Glutamatergic neuron (in vitro differentiated cells): ENCODE results near the gene GLIPR1. TPM values are rescaled to one million over a fixed set of nuclear protein-coding genes. Genes with fewer than 3 reads are reported as not detected.
"Not testable (repeated sequence)": the region's sequence is repeated elsewhere in the genome, so short reads cannot be mapped to it uniquely, and the experiment has no call there.

Experiments used
- DNase-seq: peaks from one replicate; pipeline ENCODE4 v3.0.0; 2022
- H3K27ac Mint-ChIP-seq: one replicate; pipeline ENCODE4 v1.8.0; 2020; ENCODE audit warnings: mild to moderate bottlenecking, mixed read lengths, inconsistent platforms; ENCODE audit not compliant: unreplicated experiment
- H3K27me3 Mint-ChIP-seq: one replicate; pipeline ENCODE4 v1.8.0; 2020; ENCODE audit warnings: mild to moderate bottlenecking, moderate library complexity, mixed read lengths, inconsistent platforms; ENCODE audit not compliant: unreplicated experiment
- H3K36me3 Mint-ChIP-seq: one replicate; pipeline ENCODE4 v1.8.0; 2020; ENCODE audit warnings: mild to moderate bottlenecking, mixed read lengths, inconsistent platforms; ENCODE audit not compliant: unreplicated experiment
- H3K4me1 Mint-ChIP-seq: one replicate; pipeline ENCODE4 v1.8.0; 2020; ENCODE audit warnings: mild to moderate bottlenecking, low read depth, mixed read lengths, inconsistent platforms; ENCODE audit not compliant: unreplicated experiment
- H3K4me3 Mint-ChIP-seq: one replicate; pipeline ENCODE4 v1.8.0; 2020; ENCODE audit warnings: mild to moderate bottlenecking, mixed read lengths, inconsistent platforms; ENCODE audit not compliant: unreplicated experiment
- H3K9me3 Mint-ChIP-seq: one replicate; pipeline ENCODE4 v1.8.0; 2020; ENCODE audit warnings: mild to moderate bottlenecking, moderate library complexity, mixed read lengths, inconsistent platforms; ENCODE audit not compliant: unreplicated experiment
- CTCF ChIP-seq: fragments of 200-600 bp; sonication (generic); IDR thresholded peaks from one replicate; pipeline ENCODE4 v1.5.0; 2021; ENCODE audit not compliant: partially characterized antibody, unreplicated experiment
- total RNA-seq: library from RNA; stranded (reverse); fragmentation: NEBNext Ultra II Directional; extraction: Animal tissue kit (Norgen Biotek cat#: 25700); gene quantifications from one replicate; pipeline ENCODE4 v1.2.1, GENCODE V29; 2021; ENCODE audit not compliant: unreplicated experiment

Gene GLIPR1
- total RNA-seq, 1 donor from 2014 or later, result 0.25 TPM

- H3K36me3 Mint-ChIP-seq, result no peaks in the 10 kb centered on the region
- H3K4me1 Mint-ChIP-seq, result no peaks in the 10 kb centered on the region
- no peaks in the 10 kb centered on the region for H3K27me3 Mint-ChIP-seq
- peaks cover 2% of the 10 kb centered on the region for H3K9me3 Mint-ChIP-seq
- TF ChIP-seq CTCF, result no peak
- no peak overlapping the region for H3K27ac Mint-ChIP-seq
- H3K4me3 Mint-ChIP-seq, result no peak overlapping the region
- no peak for DNase-seq
Measured at GRCh38 chr12:75446857-75447256, 33.7 kb upstream of the GLIPR1 start.

DNA sequence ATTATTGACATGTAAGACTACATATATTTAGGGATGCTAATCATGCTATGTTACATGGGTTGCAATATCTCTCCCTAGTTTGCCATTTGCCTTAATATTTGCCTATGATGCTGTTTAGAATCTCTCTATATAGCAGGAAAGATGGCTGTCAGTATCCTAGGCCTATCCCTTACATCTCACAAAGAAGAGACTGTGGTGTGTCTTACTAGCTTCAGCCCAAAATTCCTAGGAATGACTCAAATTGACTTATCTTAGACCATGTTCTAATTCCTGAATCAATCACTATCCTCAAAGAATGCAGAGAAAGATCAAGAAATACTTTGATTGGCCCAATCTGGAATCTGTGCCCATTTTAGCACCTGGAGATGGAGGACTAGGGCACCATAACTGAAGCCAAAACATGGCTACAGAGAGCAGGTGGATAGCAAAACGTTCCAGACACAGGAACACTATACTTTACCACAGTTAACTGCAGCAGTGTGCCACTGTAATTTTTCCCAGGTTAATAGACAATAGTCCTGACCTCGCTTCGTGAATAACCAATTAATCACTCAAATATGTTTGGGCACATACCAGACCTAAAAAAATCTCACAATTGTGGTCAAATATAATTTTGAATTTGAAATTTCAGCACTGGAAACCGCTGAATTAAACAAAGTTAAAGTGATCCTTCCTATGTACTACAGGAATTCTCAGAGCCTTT is 32.7 kb upstream of the GLIPR1 start:
- TF ChIP-seq CTCF, result no peak
- no peaks in the 10 kb centered on the region for H3K4me1 Mint-ChIP-seq
- H3K27ac Mint-ChIP-seq, result no peak overlapping the region
- DNase-seq, result no peak
- H3K9me3 Mint-ChIP-seq, result peaks cover 2% of the 10 kb centered on the region
- H3K36me3 Mint-ChIP-seq, result no peaks in the 10 kb centered on the region
- no peak overlapping the region for H3K4me3 Mint-ChIP-seq
- no peaks in the 10 kb centered on the region for H3K27me3 Mint-ChIP-seq

GRCh38 chr12:75452675-75453330 is 27.8 kb upstream of the GLIPR1 start:
- no peak overlapping the region for H3K27ac Mint-ChIP-seq
- TF ChIP-seq CTCF, result no peak
- peaks cover 2% of the 10 kb centered on the region for H3K9me3 Mint-ChIP-seq
- no peaks in the 10 kb centered on the region for H3K4me1 Mint-ChIP-seq
- H3K27me3 Mint-ChIP-seq, result no peaks in the 10 kb centered on the region
- no peak for DNase-seq
- no peaks in the 10 kb centered on the region for H3K36me3 Mint-ChIP-seq
- H3K4me3 Mint-ChIP-seq, result no peak overlapping the region

DNA sequence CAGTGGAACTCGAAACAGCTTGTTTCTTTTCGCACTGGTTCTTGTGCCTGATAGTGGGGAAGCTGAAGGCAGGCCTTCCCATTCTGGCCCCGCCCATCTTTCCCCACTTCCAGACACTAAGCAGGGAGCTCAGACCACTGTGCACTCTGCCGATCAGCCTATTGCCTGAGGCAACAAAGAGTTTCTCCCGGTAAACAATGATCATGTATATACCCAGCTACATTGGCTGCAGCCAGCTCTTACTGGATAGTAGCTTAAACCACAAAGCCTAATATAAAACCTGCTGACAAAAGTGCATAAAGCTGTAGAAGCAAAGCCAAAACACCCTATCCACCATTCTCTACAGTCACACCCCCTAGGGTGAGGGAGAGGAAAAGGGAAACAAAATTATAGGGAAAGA is 24.7 kb upstream of the GLIPR1 start:
- Mint-ChIP-seq H3K27me3 (no peaks in the 10 kb centered on the region), H3K4me3 (no peak overlapping the region), H3K36me3 (no peaks in the 10 kb centered on the region), H3K9me3 (peaks cover 2% of the 10 kb centered on the region), H3K4me1 (no peaks in the 10 kb centered on the region), H3K27ac (no peak overlapping the region)
- TF ChIP-seq CTCF, result no peak
- DNase-seq, result no peak

DNA sequence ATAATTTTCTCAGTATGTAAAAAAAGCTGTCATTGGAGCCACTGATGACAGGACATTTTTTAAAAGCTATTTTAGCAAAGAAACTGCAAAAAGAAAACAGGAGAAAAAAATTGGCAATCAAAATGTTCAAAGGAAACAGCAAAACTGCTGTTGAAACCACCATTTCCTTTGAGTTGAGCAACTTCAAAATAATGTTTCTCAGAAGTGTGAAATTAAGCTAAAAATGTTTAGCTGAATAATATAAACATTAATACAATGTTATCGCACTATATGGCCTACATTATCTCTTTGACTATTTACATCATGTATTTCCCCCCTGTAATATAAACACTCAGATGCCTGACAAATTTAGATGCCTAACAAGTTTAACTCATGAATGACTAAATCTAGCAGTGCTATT is 23.4 kb upstream of the GLIPR1 start:
- Mint-ChIP-seq H3K4me3 (no peak overlapping the region), H3K4me1 (no peaks in the 10 kb centered on the region), H3K27ac (no peak overlapping the region), H3K27me3 (no peaks in the 10 kb centered on the region), H3K36me3 (no peaks in the 10 kb centered on the region), H3K9me3 (peaks cover 2% of the 10 kb centered on the region)
- no peak for DNase-seq
- TF ChIP-seq CTCF, result no peak

- not testable (repeated sequence) for H3K36me3 Mint-ChIP-seq, H3K4me1 Mint-ChIP-seq, H3K4me3 Mint-ChIP-seq, H3K9me3 Mint-ChIP-seq, H3K27me3 Mint-ChIP-seq, H3K27ac Mint-ChIP-seq
- DNase-seq, result peak; percentile 17
Measured at GRCh38 chr12:75457866-75458265, 22.7 kb upstream of the GLIPR1 start.
